Mesenteric fat pad (tissue), 1 donor: ENCODE results near the gene CCL2. TPM values are rescaled to one million over a fixed set of nuclear protein-coding genes. Genes with fewer than 3 reads are reported as not detected.

ENCODE experiments used
- DNase-seq: peaks from one replicate; pipeline ENCODE4 v3.0.0-alpha.2; 2020; ENCODE audit warnings: low spot score
- total RNA-seq: library from RNA; stranded (reverse); fragmentation: NEBNext Ultra II Directional; extraction: Animal tissue kit (Norgen Biotek cat#: 25700); gene quantifications from one replicate; pipeline ENCODE4 v1.2.1, GENCODE V29; 2021
- donor health status: DM: yes; HTN: yes; CAD: no.

The CCL2 gene
- total RNA-seq, 1 donor from 2014 or later: 276 TPM

DNA sequence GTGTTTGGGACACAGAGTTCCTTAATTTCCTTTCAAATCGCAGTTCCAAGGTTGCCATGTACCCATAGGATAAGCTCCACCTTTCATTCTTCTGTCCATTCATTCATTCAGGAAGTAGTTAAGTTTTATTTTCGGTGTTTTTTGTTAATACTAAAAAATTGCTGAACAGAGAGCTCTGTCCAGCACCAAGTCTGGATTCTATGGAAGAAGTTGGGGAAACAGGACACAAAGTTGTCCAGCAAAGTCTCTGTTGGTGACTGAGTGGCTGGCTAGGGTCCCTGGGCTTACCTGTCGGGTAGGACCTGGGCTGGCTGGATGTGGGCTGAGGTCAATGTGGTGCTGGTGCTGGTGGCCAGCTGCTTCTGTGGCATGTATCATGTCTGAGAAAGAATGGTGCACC is 17.6 kb upstream of the CCL2 start:
- no peak for DNase-seq

DNA sequence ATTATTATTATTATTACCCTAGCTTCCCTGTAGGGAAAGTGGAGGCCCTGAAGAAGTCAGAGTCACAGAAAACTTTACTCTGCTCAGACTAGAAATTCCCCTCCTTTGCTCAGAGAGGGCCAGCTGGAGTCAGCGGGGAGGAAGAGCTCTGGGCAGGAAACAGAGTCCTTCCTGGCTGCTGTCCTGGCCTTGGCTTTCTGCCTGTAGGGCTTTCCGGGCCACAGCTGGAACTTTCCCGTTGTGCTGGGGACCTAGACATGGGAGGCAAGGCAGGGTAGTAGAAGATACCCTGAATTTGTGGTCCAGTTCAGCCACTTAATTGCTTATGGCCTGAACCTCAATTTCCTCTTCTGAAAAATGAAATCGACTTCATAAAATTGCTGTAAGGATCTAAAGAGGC is 14.0 kb upstream of the CCL2 start:
- DNase-seq: no peak

- DNase-seq: no peak
Observed at GRCh38 chr17:34242587-34243363, 12.3 kb upstream of the CCL2 start.

DNA sequence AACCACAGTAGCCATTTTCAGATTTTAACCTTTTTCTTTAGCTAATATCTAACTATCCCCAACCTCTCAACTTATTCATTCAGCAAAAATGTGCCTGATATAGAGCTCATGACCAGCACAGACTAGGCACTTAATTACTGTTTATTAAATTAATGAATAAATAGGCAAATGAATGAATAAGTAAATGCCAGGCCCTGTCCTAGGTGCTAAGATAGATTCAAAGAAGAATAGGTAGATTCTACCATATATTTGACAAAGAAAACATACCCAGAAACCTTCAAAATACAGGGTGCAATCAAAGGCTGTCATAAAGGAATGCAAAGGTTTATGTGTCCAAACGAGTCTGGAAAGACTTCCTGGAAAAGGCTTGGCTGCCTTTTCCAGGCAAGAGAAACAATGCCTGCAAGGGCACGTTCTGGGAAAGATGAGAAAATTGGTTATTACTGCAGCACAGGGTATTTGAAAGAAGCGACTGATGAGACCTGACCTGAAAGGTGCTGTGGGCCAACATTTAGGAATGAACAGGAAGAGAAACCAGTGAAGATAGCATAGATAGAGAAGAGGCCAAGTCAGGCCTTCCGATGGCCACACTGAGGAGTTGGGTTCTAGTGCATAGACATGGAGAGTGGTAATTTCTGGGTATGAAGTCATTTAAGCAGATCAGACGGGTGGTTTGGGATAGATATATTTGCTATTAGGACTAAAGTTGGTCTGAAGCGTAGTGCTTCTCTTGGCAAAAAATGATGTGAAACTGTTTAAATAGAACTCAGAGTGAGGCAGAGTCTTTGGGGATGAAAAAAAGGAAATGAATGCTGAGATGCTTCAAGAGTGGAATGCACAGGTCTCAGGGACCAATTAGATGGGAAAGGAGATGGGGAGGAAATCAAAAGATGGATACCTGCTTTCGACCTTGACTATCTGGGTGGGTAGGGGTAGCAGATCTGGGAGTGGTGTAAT is 11.4 kb upstream of the CCL2 start:
- DNase-seq: no peak

- no peak for DNase-seq
Observed at GRCh38 chr17:34245351-34245905, 9.7 kb upstream of the CCL2 start.

- DNase-seq: no peak
Observed at GRCh38 chr17:34246446-34246845, 8.6 kb upstream of the CCL2 start.

DNA sequence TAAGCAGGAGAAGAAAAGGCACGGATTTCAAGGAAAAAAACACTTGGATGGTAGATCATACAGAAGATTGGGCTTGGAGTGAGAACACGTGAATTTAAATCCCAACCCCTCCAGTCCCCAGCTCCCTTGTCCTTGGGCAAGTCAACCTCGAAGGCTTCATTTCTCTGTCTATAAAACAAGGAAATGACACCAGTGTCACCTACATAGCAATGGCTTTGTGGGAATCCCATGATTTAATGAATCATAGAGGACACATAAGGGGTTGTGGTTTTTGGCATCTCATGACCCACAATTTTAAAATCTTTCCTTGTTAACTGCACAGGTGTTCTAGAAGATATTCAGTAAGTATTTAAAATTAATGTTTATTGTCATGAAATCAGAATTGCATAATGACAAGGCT is 8.2 kb upstream of the CCL2 start:
- DNase-seq: no peak

- no peak for DNase-seq
Observed at GRCh38 chr17:34248511-34249024, 6.5 kb upstream of the CCL2 start.

GRCh38 chr17:34249061-34249460 is 6.0 kb upstream of the CCL2 start:
- no peak for DNase-seq

GRCh38 chr17:34249478-34249877 is 5.6 kb upstream of the CCL2 start:
- DNase-seq: no peak

DNA sequence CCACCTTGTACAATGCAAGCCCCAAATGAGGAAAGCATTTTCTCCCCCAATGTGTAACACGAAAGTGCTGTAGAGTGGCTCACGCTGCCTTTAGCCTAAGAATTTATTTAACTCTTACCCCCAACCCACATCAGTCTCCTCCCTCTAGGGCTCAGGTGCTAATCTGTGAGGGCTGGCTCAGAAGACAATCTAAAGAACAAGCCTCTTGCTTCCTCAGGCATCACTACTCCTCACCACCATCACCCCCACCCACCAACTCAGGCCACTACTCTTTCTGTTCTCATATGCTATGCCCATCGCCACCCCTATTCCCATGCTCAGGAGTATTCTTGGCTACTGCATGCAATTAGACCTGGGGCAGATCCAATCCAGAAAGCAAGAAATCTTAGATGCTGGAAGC is 3.9 kb upstream of the CCL2 start:
- DNase-seq: no peak

DNA sequence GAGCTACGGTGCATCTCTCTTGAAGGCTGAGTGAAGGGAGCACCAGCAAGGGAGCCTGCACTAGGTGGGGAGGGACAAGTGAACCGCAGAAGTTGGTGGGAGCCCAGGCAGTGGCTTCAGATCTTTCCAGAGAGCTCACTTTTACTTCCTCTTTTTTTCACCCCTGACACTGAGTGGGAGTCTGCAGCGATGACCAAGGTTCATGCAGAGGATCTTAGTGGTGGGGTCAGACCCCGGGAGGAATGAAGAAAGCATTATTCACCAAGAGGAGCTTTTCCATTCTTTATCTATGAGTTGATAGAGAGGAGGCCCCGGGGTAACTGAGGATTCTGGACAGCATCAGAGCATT is 3.0 kb upstream of the CCL2 start:
- no peak for DNase-seq

- peak; percentile 94 for DNase-seq
Observed at GRCh38 chr17:34252444-34253138, 2.5 kb upstream of the CCL2 start.

GRCh38 chr17:34253139-34253525 is 2.0 kb upstream of the CCL2 start:
- no peak for DNase-seq

DNA sequence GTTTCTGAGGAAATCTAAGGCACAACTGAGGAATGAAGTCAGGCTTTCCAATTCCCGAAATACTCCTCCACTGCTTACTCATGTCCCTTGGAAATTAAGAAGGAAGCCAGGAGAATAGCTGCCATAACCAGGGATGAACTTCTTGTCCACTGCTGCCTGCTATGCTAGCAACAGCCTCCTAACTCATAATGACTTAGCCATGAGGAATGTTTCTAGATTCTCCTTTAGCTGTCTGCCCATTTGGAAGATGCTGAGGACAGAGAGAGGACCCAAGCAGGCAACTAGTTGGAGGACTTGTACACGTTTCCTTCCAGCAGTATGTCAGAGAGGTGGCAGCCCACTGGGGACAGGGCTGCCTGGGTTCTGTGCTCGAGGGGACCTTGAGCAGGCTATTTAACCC is 939 bp upstream of the CCL2 start:
- DNase-seq: no peak

- DNase-seq: no peak
Observed at GRCh38 chr17:34255381-34255732, 272 bp downstream of the CCL2 start.

GRCh38 chr17:34255841-34256240 is 756 bp downstream of the CCL2 start:
- DNase-seq: no peak

DNA sequence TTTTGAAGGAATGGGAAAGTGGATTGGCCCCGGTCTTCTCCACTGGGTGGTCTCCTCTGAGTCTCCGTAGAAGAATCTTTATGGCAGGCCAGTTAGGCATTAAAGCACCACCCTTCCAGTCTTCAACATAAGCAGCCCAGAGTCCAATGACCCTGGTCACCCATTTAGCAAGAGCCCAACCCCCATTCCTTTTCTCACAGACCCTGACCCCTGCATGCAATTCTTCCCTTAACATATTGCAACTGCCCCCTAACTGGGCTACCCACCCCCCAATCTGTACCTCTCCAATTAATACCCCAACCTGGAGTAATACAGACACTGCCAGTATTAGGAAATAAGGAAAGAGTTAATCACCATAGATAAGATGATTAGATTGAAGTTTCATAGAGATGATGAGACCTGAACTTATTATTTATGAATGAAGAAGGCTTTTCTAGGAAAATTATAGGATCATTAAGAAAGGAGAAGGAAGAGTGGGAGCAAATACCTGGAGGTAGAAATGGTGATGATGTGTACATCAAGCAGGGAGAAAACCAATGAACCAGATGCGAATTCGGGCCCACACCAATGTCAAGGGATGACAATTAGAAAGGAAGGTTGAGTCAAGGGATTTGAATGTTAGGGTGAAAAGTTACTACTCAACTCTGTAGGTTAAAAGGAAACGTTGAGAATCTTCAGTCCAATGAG is 2.4 kb downstream of the CCL2 start:
- no peak for DNase-seq

DNA sequence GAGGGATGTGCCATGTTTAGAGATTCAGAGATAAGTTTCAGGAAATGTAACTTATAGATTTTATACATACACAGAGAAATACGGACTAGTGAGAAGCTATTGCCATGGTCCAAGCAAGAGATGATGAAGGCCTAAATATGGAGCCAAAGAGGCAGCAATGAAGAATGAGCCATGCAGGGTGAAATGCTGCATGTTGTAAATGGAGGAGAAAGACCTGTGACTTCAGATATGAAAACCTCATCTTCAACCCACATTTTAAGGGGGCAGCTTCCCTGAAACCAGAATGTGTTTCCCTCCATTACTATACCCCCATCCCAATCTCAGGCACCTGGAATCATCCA is 2.9 kb downstream of the CCL2 start:
- no peak for DNase-seq

DNA sequence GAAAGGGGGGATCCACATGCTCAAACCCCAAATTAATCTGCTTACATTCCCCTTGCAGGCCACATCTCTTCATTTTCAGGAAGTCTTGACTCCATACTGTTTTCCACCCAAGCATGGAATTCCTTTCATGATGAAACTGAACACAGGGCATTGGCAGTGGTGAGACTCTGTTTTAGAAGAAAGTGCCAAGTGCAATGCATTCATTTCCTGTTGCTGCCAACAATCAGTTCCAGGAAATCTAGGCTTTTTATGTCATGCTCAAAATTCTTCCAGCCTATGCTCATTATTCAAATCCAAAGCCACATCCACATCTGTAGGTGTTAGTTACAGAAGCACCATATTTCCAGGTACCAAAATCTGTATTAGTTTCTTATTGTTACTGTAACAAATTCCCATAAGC is 4.1 kb downstream of the CCL2 start:
- no peak for DNase-seq

DNA sequence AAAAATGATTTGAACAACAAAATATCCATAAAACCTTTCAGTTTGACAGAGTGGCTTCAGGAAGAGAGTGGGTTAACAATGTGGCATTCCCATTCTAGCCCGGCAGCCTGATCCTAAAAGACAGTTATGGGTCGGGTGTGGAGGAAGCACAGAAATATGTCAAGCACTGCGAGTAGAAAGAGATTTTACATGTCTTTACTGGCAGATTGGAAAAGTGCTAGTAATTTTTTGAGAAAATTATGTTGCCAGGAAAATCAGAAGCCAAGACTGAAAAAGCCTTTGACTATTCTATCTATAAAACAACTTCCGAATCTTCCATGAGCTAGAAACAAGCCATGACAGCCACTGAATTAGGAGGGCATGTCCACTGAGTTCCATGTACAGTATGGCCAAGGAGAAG is 5.8 kb downstream of the CCL2 start:
- DNase-seq: no peak
